ENCODE results near the gene CADPS. TPM values are rescaled to one million over a fixed set of nuclear protein-coding genes. Genes with fewer than 3 reads are reported as not detected.

Gene CADPS
- polyA plus RNA-seq, 3 donors, result not detected

DNA sequence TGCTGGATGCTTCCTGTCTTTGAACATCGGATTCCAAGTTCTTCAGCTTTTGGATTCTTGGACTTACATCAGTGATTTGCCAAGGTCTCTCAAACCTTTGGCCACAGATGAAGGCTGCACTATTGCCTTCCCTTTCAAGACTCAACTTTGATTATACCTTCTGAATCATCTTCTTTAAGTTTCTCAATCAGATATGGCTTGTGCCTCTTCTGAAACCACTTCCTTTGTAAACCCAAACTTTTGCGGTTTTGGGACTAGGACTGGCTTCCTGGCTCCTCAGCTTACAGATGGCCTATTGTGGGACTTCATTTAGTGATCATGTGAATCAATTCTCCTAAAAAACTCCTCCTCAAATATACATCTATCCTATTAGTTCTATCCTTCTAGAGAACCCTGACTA, 47.1 kb upstream of the CADPS start:
- intact Hi-C loops (cut with micrococcal nuclease), result no loop called here
- Mint-ChIP-seq H3K36me3 (no peaks in the 10 kb centered on the region), H3K4me1 (no peaks in the 10 kb centered on the region), H3K27ac (no peak overlapping the region), H3K4me3 (no peak overlapping the region), H3K27me3 (ENCODE audit: low read depth in 3 of 3) (peaks cover 0 to 2% (median 2%) of the 10 kb centered on the region in 3 donors), H3K9me3 (peaks cover 0 to 10% (median 0%) of the 10 kb centered on the region in 7 donors)
- H3K27me3 ChIP-seq (ENCODE audit: control insufficient read depth in 2 of 2, insufficient read depth in 2 of 2, low read length in 2 of 2), result no peaks in the 10 kb centered on the region
- no peak overlapping the region for H3K27ac ChIP-seq (ENCODE audit: low read depth in 1 of 2, low read length in 2 of 2)
- H3K36me3 ChIP-seq (replicated peaks in 1 of 2; ENCODE audit: control insufficient read depth in 1 of 2, insufficient read depth in 2 of 2, low read length in 2 of 2), result no peaks in the 10 kb centered on the region
- no peak for DNase-seq
- WGBS (ENCODE audit: insufficient coverage), result 41% methylated on average over 2 of the region's 2 CpGs
- H3K4me2 ChIP-seq (replicated peaks; ENCODE audit: extremely low read depth, low read length, poor library complexity, severe bottlenecking), result no peak overlapping the region
- no peaks in the 10 kb centered on the region for H3K4me1 ChIP-seq (ENCODE audit: control insufficient read depth in 1 of 2, insufficient read depth in 2 of 2, low read length in 2 of 2)
- H3K9ac ChIP-seq (ENCODE audit: insufficient read depth, low read length, poor library complexity, severe bottlenecking), result no peak overlapping the region
- H3K79me2 ChIP-seq (ENCODE audit: insufficient read depth, low read length), result no peaks in the 10 kb centered on the region
- H3K9me3 ChIP-seq (replicated peaks in 1 of 2; ENCODE audit: control insufficient read depth in 1 of 2, insufficient read depth in 1 of 2, low read length in 2 of 2), result no peaks in the 10 kb centered on the region
- no peak overlapping the region for H2AFZ ChIP-seq (ENCODE audit: insufficient read depth, low read depth, low read length, poor library complexity, severe bottlenecking)
- H4K20me1 ChIP-seq (ENCODE audit: insufficient read depth, low read length), result no peaks in the 10 kb centered on the region
- H3K4me3 ChIP-seq (replicated peaks in 1 of 3; ENCODE audit: low read depth in 2 of 3, low read length in 3 of 3), result no peak overlapping the region
- TF ChIP-seq, protein P1, sequence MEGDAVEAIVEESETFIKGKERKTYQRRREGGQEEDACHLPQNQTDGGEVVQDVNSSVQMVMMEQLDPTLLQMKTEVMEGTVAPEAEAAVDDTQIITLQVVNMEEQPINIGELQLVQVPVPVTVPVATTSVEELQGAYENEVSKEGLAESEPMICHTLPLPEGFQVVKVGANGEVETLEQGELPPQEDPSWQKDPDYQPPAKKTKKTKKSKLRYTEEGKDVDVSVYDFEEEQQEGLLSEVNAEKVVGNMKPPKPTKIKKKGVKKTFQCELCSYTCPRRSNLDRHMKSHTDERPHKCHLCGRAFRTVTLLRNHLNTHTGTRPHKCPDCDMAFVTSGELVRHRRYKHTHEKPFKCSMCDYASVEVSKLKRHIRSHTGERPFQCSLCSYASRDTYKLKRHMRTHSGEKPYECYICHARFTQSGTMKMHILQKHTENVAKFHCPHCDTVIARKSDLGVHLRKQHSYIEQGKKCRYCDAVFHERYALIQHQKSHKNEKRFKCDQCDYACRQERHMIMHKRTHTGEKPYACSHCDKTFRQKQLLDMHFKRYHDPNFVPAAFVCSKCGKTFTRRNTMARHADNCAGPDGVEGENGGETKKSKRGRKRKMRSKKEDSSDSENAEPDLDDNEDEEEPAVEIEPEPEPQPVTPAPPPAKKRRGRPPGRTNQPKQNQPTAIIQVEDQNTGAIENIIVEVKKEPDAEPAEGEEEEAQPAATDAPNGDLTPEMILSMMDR (IDR thresholded peaks at IDR 0.05), result no peak

DNA sequence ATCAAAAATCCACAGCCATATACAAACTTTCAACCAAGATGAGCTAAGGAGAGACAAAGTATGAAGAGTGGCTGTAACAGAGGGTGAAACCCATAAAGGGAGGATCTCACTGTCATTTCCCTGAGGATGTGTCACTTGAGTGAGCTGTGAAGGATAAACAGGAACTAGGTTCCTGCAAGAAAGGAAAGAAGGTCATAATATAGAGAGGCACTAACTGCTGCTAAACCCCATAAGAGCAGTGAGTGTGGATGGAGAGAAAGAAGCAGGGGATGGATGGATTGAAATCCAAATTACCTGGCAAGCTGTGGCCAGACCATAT, 45.2 kb upstream of the CADPS start:
- Histone ChIP-seq H3K4me2 (replicated peaks; ENCODE audit: extremely low read depth, low read length, poor library complexity, severe bottlenecking) (no peak overlapping the region), H3K36me3 (replicated peaks in 1 of 2; ENCODE audit: control insufficient read depth in 1 of 2, insufficient read depth in 2 of 2, low read length in 2 of 2) (no peaks in the 10 kb centered on the region), H3K4me1 (ENCODE audit: control insufficient read depth in 1 of 2, insufficient read depth in 2 of 2, low read length in 2 of 2) (no peaks in the 10 kb centered on the region), H3K4me3 (replicated peaks in 1 of 3; ENCODE audit: low read depth in 2 of 3, low read length in 3 of 3) (no peak overlapping the region), H2AFZ (ENCODE audit: insufficient read depth, low read depth, low read length, poor library complexity, severe bottlenecking) (no peak overlapping the region), H3K27me3 (ENCODE audit: control insufficient read depth in 2 of 2, insufficient read depth in 2 of 2, low read length in 2 of 2) (no peaks in the 10 kb centered on the region), H3K9ac (ENCODE audit: insufficient read depth, low read length, poor library complexity, severe bottlenecking) (no peak overlapping the region), H3K27ac (ENCODE audit: low read depth in 1 of 2, low read length in 2 of 2) (no peak overlapping the region), H4K20me1 (ENCODE audit: insufficient read depth, low read length) (no peaks in the 10 kb centered on the region), H3K9me3 (replicated peaks in 1 of 2; ENCODE audit: control insufficient read depth in 1 of 2, insufficient read depth in 1 of 2, low read length in 2 of 2) (no peaks in the 10 kb centered on the region), H3K79me2 (ENCODE audit: insufficient read depth, low read length) (no peaks in the 10 kb centered on the region)
- no peaks in the 10 kb centered on the region for H3K36me3 Mint-ChIP-seq
- H3K27ac Mint-ChIP-seq, result no peak overlapping the region
- H3K4me1 Mint-ChIP-seq, result no peaks in the 10 kb centered on the region
- H3K27me3 Mint-ChIP-seq (ENCODE audit: low read depth in 3 of 3), result peaks cover 0 to 2% (median 2%) of the 10 kb centered on the region in 3 donors
- no peak overlapping the region for H3K4me3 Mint-ChIP-seq
- H3K9me3 Mint-ChIP-seq, result peaks cover 0 to 10% (median 3%) of the 10 kb centered on the region in 7 donors
- intact Hi-C loops (cut with micrococcal nuclease), result no loop called here
- TF ChIP-seq, protein P1 (IDR thresholded peaks at IDR 0.05), result no peak
- no peak for DNase-seq
